ENCODE measurements around the gene PCDHB1. TPM values are rescaled to one million over a fixed set of nuclear protein-coding genes. Genes with fewer than 3 reads are reported as not detected.
A peak's percentile ranks its signal among the peaks of the same experiment; 100 is the strongest.

PCDHB1 gene
- total RNA-seq, 1 experiment from 2014 or later, result 0.06 TPM

DNA sequence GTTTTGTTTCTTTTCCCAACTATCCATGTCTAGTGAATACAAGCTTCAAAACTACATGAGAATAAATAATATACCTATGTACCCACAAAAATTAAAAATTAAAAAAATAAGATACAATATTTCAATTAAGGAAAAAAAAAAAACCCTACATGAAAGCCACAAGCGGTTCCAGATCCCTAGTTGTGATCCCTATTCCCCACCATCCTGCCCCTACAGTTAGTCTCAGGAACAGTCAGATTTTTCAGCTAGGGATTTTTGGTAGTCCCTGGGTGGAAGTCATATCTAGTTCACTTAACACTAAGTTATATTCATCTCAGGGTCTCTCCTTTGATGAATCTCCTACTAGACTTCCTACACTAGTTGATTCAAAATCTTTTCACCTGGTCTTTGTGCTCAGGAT is 18.5 kb upstream of the PCDHB1 start:
- Histone ChIP-seq H3K4me3 (ENCODE audit: low read depth, low read length, poor library complexity, severe bottlenecking) (no peak overlapping the region), H3K27ac (ENCODE audit: low read depth, low read length, poor library complexity, severe bottlenecking) (no peak overlapping the region), H3K27me3 (replicated peaks; ENCODE audit: insufficient read depth, low read depth, low read length, poor library complexity) (no peaks in the 10 kb centered on the region), H3K4me1 (ENCODE audit: insufficient read depth, low read length, poor library complexity, severe bottlenecking) (no peaks in the 10 kb centered on the region), H3K9me3 (ENCODE audit: low read depth, low read length, poor library complexity, severe bottlenecking) (no peaks in the 10 kb centered on the region), H3K36me3 (ENCODE audit: insufficient read depth, low read length, poor library complexity, severe bottlenecking) (no peaks in the 10 kb centered on the region)
- 0 out of 2 replicates have a peak, but pooled peaks have one; percentile 13 for TF ChIP-seq CTCF (conservative IDR thresholded peaks at IDR 0.05; ENCODE audit: low read depth, low read length)
- TF ChIP-seq EZH2 (IDR thresholded peaks at IDR 0.05; ENCODE audit: borderline replicate concordance, low read depth, low read length, poor library complexity, severe bottlenecking), result no peak
- DNase-seq (ENCODE audit: low spot score), result no peak
- ChIA-PET POLR2A (ENCODE audit: low non-redundant PET) (no interaction called here), CTCF (interaction anchor here (0.6 kb wide), 1 partner anchor 238 kb away, joined by 3 read pairs; no protein-coding TSS in a partner anchor)
- no TSS peak for BruUV-seq (replicated peaks)
- intact Hi-C loops (cut with micrococcal nuclease; ENCODE audit: unreplicated experiment), result no loop called here

DNA sequence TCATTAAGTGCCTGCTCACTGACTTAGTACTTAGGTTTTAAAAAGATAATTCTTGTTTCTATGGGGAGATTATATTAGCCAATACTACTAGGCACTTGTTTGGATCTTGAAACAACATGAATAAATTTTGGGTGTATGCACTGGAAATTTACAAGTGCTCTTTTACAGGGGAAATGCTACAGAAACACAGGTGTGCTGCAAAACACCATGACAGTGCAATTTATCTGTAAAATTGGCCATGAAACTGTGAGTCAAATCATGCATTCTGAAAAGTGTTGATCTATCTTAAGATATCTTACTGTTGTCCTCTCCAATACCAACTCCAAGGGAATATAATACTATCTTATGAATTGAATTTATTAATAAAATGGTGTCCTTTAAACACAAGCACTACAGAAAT is 12.1 kb upstream of the PCDHB1 start:
- Histone ChIP-seq H3K4me3 (ENCODE audit: low read depth, low read length, poor library complexity, severe bottlenecking) (no peak overlapping the region), H3K9me3 (ENCODE audit: low read depth, low read length, poor library complexity, severe bottlenecking) (no peaks in the 10 kb centered on the region), H3K4me1 (ENCODE audit: insufficient read depth, low read length, poor library complexity, severe bottlenecking) (peaks cover 22% of the 10 kb centered on the region), H3K27me3 (replicated peaks; ENCODE audit: insufficient read depth, low read depth, low read length, poor library complexity) (peaks cover 18% of the 10 kb centered on the region), H3K36me3 (ENCODE audit: insufficient read depth, low read length, poor library complexity, severe bottlenecking) (no peaks in the 10 kb centered on the region), H3K27ac (ENCODE audit: low read depth, low read length, poor library complexity, severe bottlenecking) (no peak overlapping the region)
- no TSS peak for BruUV-seq (replicated peaks)
- ChIA-PET CTCF (interaction anchor here (2.1 to 2.5 kb wide), 4 partner anchors 112 to 183 kb away, joined by 9 to 67 read pairs (median 22); partner anchors contain the start of genes PCDHA10, PCDHA12 and PCDHAC1), POLR2A (ENCODE audit: low non-redundant PET) (no interaction called here)
- TF ChIP-seq EZH2 (IDR thresholded peaks at IDR 0.05; ENCODE audit: borderline replicate concordance, low read depth, low read length, poor library complexity, severe bottlenecking), result no peak
- TF ChIP-seq CTCF (conservative IDR thresholded peaks at IDR 0.05; ENCODE audit: low read depth, low read length), result no peak
- intact Hi-C loops (cut with micrococcal nuclease; ENCODE audit: unreplicated experiment), result no loop called here
- peak; percentile 5 for DNase-seq (ENCODE audit: low spot score)

DNA sequence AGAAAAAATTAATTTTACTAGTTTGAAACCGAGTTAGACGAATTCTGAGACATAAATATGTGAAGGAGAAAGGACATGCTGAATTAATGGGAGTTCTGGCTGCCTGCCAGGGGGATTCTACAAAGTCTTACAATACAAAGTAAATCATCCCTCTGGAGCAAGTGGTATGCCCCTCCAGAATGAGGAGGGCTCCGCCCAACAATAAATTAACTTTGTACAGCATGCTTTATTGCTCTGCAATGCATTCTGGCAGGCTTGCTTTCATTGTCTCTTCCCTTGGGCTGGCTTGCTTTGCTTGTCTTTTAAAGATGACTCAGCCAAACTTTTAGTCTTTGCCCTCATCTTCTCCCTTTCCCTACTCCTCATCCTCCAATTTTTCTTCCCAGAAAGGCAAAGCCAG is 11.7 kb upstream of the PCDHB1 start:
- H3K4me3 ChIP-seq (ENCODE audit: low read depth, low read length, poor library complexity, severe bottlenecking), result peak overlapping the region; percentile 69
- H3K4me1 ChIP-seq (ENCODE audit: insufficient read depth, low read length, poor library complexity, severe bottlenecking), result peaks cover 22% of the 10 kb centered on the region
- TF ChIP-seq CTCF (conservative IDR thresholded peaks at IDR 0.05; ENCODE audit: low read depth, low read length) (no peak), EZH2 (IDR thresholded peaks at IDR 0.05; ENCODE audit: borderline replicate concordance, low read depth, low read length, poor library complexity, severe bottlenecking) (no peak)
- H3K27me3 ChIP-seq (replicated peaks; ENCODE audit: insufficient read depth, low read depth, low read length, poor library complexity), result peaks cover 21% of the 10 kb centered on the region
- ChIA-PET POLR2A (ENCODE audit: low non-redundant PET) (interaction anchor here (0.7 to 0.9 kb wide), 3 partner anchors 12 to 474 kb away, joined by 3 to 4 read pairs (median 3); partner anchors contain the start of gene PCDHB1), CTCF (interaction anchor here (0.6 to 3.0 kb wide), 19 partner anchors 11 to 254 kb away, joined by 3 to 67 read pairs (median 7); partner anchors contain the start of genes PCDHA1, PCDHA10, PCDHA11 and PCDHA12)
- H3K9me3 ChIP-seq (ENCODE audit: low read depth, low read length, poor library complexity, severe bottlenecking), result no peaks in the 10 kb centered on the region
- H3K27ac ChIP-seq (ENCODE audit: low read depth, low read length, poor library complexity, severe bottlenecking), result peak overlapping the region; percentile 98
- H3K36me3 ChIP-seq (ENCODE audit: insufficient read depth, low read length, poor library complexity, severe bottlenecking), result no peaks in the 10 kb centered on the region
- BruUV-seq (replicated peaks), result no TSS peak
- DNase-seq (ENCODE audit: low spot score), result peak; percentile 97
- intact Hi-C loops (cut with micrococcal nuclease; ENCODE audit: unreplicated experiment), result no loop called here

Measured in A673 (cell line).